NCI-H2196 treated with DMSO at 0.1 percent for 48 hours (cell line): Measurements from ENCODE around the gene ABHD12B.
"Not testable (repeated sequence)": the region's sequence is repeated elsewhere in the genome, so short reads cannot be mapped to it uniquely, and the experiment has no call there.

Source experiments
- DNase-seq: peaks from one replicate; lab custom pipeline; 2025; ENCODE audit not compliant: unreplicated experiment; lab: John Stamatoyannopoulos, UW

The ABHD12B gene

DNA sequence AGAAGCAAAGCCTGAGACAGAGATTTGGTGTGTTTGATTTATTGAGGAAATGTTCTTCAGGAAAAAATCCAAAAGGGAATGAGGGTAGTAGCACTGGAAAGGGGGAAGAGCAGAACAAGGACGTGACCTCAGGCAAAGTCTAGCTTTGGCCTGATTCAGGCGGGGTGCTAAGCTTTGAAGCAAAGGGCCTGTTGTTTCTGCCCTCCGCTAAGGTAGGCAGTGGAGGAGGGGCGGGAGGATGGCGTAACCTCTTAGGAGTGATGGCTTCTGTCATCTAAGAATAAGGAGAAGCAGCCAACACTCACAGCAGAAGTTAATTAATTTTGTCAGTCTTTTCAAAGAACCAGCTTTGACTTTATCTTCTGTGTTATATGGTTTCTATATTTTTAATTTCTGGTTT lies 20.4 kb downstream of the ABHD12B start:
- no peak for DNase-seq

DNA sequence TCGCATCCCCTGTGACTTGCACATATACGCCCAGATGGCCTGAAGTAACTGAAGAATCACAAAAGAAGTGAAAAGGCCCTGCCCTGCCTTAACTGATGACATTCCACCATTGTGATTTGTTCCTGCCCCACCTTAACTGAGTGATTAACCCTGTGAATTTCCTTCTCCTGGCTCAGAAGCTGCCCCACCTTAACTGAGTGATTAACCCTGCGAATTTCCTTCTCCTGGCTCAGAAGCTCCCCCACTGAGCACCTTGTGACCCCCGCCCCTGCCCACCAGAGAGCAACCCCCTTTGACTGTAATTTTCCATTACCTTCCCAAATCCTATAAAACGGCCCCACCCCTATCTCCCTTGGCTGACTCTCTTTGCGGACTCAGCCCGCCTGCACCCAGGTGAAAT lies 24.6 kb downstream of the ABHD12B start:
- not testable (repeated sequence) for DNase-seq

DNA sequence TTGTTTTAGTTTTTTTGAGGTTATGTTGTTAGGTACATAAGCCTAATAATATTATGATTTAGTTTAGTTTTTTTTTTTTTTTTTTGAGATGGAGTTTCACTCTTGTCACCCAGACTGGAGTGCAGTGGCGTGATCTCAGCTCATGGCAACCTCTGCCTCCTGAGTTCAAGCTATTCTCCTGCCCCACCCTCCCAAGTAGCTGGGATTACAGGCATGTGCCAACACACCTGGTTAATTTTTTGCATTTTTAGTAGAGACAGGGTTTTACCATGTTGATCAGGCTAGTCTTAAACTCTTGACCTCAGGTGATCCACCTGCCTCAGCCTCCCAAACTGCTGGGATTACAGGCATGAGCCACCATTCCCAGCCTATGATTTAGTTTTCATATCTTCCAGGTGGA lies 25.2 kb downstream of the ABHD12B start:
- DNase-seq, result not testable (repeated sequence)

DNA sequence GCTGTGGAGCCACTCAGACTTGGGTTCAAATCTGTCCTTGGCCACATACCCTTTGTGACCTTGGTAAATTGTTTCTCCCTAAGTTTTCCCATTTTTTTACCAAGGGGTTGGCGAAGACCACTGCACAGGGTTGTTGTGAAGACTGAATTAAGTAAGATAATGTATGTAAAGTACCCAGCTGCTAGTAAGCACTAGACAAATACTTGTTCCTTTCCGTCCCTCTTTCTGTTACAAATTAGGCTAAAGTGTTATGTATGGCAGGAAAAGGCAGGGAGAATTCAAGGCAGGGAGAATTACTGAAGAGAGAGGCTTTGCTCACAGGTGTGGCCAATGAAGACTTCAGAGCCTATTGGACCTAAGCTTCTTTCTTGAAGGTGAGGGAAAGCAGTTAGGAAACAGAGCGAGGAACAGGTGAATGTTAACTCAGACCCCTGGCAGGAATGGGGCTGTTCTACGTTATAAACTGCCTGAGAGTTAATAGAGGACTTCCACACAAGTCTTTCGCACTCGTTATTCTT lies 25.9 kb downstream of the ABHD12B start:
- DNase-seq, result no peak

DNA sequence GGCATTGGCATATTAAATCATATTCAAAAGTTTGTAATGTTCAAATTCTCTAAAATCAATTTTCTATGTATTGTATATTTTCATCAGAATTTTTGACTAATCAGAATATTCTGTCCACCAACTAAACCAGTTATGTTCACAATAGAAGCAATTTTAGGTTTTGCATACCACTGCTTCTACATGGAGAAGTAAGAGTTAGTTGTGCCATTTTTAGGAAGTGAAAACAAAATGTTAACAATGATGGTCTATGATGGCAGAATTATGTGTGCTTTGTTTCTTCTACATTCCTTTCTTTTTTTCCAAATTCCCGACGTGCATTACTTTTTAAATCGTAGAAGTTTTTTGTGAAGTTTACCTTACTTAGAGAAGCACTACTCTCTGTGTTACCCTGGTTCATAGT lies 29.5 kb downstream of the ABHD12B start:
- DNase-seq, result no peak

DNA sequence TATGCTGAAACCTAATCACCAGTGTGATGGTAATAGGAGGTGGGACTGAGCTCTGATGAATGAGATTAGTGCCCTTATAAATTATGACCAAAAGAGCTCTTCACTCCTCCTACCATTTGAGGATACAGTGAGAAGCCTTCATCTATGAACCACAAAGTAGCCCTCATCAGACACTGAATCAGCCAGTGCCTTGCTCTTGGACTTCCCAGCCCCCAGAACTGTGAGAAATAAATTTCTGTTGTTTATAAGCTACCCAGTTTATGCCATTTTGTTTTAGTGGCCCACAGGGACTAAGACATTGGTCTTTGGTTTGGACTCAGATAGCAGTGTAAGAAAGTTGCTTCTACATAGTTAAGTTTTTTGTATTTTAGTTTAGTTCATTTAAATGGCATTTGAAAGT lies 32.9 kb downstream of the ABHD12B start:
- DNase-seq, result no peak

DNA sequence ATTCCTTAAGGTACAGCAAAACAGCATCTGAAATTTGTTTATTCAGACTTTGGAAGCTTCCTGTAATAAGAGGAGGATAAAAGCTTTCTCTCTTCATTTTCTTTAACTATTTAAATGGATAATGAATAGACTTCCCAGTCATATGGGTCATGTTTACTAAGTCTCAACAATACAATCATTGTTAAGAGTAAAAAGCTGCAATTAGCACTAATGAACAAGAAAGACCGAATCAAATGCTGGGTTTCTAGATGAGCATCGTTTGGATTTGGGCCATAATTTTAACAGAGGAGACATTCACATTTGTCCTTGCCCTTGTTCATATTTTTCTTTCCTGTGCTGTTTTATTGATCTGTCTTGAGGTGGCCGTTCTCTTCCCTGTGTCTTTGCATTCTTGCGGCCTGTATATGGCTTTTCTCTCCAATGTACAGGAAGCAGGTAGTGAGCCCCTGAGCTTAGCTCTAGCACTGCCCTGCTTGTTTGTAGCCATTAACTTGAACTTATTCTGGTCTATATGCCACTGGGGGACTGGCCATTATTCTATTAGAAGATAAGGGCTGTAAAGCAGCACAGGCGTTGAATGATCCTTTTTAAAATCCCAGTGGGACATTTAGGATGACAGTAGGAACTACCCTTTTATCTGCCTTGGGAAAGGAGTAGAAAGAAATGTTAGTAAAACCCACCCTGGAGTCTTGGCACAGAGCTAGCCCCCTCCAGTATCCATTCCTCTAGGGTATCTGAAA lies 34.6 kb downstream of the ABHD12B start:
- no peak for DNase-seq

DNA sequence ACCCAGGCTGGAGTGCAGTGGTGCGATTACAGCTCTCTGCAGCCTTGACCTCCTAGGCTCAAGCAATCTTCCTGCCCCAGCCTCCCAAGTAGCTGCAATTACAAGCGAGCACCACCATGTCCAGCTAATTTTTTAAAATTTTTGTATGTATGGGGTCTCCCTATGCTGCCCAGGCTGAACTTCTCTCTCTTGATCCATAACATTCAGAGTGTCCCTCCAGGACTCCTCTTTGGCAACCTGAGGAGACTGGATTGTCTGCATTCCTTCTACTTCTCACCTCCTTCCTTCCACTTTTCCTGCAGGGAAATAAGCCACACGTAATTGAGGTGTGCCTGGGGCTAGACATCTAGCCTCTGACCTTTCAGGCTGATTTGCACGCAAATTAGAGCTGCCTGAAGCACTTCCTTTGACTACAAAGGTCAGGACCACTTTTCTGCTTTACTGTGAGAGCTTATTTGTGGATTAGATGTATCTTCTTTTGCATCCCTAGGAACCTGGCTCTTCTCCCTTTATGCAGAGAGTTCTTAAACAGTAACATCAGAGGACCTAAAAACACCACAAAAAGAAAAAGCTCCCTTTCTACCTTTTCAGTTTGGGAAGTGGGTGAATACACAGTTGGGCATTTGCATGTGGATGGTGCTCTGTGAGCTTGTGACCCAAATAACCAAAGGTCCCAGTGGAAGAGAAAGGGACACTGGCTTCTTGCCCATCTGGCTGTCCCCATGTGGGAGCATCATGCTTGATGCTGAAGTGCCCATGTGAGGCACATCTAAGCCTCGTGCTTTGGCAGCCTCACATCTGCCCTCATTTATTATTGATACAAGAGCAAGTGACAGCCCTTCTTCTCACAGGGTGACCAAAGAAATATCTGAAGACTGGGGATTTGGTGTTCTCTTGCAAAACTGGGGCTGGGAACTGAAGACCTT lies 38.9 kb downstream of the ABHD12B start:
- DNase-seq, result no peak

DNA sequence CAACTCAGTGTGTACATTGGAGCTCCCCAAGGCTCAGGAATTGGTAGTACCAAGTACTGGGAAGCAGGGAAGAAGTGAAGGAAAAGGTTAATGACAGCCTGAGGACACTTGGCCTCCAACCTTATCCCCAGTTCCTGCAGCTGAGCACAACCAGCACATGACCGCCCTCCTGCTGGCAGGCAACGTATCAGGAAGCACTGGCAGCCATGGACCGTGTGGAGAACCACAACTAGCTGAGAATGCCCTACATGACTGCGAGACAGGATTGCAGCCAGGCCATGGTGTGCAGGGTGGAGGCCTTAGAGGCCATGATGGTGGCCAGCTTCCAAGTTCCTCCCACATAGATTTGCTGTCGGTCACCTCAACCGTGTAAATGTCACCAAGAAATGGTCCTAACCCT lies 45.6 kb downstream of the ABHD12B start:
- no peak for DNase-seq

DNA sequence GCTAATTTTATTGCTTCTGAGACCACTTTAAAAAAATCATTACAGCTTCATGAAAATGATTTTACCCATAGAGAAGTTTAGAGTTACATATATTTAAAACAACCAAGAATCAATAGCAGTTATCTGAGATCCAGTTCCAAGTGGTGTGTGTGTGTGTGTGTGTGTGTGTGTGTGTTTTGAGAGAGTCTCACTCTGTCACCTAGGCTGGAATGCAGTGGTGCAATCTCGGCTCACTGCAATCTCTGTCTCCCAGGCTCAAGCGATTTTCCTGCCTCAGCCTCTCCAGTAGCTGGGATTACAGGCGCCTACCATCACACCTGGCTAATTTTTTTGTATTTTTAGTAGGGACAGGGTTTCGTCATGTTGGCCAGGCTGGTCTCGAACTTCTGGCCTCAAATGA lies 47.7 kb downstream of the ABHD12B start:
- DNase-seq, result not testable (repeated sequence)

DNA sequence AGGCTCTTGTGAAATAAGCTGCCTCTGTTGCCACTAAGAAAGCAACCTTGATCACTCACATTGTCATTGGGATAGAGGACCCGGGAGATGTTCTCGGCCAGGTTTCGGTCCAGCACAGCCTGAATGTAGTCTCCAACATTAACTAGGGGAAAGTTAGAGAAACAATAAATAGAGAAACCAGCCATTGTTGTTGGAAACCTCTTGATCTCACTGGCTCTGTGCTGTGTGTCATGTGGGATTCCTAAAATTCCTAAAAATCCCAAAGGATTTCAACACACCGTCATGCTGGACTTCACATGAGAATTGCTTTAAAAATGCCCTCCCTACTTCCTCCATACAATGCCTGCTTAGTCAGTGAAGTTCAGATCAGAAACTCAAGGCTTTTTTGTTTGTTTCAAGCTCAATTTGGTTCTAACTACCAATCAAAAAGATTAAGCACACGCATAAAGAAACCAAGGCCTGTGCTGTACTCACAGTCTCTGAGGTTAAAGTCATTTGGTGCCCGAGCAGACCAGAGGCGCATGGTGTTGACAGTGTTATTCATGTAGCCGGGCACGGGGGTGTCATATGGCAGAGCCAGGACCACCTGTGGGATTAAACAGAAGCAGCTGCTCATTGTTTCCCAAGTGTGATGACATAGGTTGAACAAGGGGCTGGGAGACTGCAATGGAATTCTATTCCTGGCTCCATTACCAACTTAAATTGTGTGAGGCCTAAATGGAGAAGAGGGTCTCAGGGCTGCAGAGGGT lies 48.8 kb downstream of the ABHD12B start:
- no peak for DNase-seq

DNA sequence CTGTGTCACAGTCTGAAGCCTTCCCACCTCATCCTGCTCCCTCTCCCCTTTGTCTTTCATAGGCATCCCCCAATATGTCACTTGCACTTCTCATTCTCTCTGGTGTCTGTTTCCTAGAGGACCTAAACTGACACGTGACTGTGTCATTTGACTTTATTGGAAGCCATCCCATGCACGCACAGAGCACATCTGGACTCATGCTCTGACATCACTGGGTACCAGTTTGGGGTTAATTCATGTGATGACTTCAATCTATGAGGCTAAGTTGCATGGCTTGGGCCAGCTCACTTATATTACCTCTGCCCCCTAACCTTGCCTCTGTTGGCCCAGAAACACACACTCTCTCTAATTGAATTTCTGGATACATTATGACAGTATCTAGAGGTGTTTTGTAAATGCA lies 51.0 kb downstream of the ABHD12B start:
- DNase-seq, result no peak

DNA sequence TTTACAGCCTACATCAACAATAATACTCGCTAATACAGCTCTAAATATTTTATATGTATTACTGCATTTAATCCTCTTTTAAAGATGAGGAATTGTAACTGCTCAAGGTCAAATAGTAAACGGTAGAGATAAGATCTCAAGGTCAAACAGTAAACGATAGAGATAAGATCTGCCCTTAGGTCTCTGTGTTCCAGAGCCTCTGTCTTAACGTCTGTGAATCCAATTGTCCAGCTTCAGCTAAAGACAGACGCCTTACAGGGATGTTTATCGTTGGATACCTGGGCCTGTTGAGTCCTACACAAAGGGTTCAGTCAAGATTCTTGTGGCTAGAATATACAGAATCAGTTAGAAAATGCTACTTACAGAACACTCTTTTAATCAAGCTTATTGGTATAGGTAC lies 52.4 kb downstream of the ABHD12B start:
- DNase-seq, result no peak

DNA sequence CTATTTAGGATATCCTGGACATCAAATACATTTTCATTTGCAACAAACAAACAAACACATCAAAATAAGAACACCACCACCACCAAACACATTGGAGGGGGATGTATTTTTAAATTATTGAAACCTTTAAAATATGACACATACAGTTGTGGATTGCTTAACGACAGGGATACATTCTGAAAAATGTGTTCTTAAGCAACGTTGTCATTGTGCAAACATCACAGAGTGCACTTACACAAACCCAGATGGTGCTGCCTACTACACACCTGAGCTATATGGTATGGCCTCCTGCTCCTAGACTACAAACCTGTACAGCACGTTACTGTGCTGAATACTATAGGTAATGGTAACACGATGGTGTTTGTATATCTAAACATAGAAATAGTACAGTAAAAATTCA lies 53.0 kb downstream of the ABHD12B start:
- DNase-seq, result no peak

DNA sequence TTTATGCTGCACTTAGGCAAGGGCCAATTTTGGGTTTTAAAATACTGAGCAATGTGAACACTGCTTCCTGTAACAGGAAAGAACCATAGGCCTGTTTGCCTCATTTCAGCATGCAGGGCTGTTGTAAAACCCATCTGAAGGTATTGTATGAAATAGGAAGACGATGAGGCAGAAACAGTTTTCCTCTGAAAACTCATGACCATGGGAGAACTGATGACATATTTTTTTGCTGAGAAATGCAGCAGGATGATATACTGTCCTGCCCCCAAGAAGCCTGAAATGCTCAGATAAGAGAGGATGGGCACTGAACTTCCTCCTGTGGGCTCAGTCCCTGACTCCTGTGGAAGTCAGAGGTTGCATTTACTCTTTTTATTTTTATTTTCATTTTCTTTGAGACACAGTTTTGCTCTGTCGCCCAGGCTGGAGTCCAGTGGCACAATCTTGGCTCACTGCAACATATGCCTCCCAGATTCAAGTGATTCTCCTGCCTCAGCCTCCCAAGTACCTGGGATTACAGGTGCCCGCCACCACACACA lies 55.1 kb downstream of the ABHD12B start:
- no peak for DNase-seq

DNA sequence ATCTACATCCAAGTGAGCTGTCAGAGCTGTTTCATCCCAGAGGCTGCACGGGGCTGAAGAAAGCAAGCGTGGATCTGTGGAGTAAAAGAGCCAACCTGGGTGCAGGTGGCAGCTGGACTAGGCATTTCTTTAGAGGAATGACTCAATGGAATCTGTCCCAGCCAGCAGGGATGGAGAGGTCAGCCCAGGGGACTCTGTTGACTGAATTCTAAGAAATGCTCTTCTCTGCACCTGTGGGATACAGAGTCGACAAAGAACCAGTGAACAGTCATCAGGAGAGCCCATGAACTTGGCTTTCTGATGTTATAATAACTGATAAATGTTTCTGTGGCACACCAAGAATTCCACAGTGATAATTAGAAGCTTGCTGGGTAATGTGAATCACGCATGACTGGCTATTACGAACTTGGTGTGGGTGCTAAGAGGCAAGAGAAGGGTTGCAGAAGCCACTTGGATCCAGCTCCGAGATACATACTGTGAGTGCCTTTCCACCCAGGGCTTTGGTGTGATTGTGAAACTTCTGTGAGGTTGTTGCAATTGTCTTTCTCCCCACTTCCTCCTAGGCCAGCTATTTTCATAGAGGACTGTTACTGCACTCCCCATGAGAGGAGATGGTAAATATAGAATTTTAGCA lies 56.3 kb downstream of the ABHD12B start:
- DNase-seq, result no peak

DNA sequence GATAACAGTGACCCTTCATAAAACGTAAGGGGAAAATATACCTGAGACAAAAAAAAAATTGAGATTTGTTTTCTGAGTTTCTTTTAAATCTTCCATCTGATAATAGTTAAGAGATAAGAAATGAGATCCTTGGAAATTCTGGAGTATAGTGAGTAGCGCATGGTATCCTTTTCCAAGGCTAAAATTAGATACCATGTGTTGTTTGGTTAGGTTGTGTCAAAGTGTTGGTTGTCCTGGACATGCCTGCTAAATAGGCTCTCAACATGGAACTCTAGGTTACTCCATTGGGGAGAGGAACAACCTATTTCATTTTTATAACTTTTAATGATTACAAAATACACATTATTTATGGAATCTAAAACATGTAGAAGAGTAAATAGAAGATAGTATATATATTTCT lies 57.7 kb downstream of the ABHD12B start:
- no peak for DNase-seq

DNA sequence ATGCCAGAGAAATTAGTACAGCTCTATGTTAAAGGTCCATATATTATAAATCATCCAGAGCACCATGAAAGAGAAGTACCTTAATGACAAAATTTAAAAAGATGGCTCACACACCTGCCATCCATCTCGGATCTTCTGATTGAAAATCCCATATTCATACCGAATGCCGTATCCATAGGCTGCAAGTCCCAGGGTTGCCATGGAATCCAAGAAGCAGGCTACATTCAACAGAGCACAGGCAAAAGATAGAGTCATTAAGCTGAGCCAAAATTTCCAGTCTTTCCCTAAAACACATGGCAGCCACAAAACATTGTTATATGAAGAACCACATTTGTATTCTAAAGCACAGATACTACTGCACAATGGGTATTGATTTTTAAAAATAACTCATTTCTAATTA lies 59.7 kb downstream of the ABHD12B start:
- no peak for DNase-seq

DNA sequence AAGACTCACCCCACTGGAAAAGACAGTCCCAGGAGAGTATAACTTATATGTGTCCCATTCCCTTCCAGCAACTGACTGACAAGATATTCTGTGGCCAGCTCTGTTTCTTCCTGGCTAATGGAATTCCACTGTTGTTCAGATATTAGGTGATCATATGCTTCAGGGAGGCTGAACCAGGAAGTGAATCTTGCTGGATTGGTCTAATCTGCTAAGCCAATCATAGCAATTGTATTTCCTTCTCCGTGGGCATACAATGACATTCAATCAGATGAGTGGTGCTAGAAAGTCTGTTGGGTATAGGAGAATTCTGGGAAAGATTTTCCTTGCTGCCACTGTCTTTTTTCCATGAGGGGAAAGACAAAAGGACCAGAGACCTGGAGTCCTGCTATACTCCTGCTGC lies 60.3 kb downstream of the ABHD12B start:
- no peak for DNase-seq

DNA sequence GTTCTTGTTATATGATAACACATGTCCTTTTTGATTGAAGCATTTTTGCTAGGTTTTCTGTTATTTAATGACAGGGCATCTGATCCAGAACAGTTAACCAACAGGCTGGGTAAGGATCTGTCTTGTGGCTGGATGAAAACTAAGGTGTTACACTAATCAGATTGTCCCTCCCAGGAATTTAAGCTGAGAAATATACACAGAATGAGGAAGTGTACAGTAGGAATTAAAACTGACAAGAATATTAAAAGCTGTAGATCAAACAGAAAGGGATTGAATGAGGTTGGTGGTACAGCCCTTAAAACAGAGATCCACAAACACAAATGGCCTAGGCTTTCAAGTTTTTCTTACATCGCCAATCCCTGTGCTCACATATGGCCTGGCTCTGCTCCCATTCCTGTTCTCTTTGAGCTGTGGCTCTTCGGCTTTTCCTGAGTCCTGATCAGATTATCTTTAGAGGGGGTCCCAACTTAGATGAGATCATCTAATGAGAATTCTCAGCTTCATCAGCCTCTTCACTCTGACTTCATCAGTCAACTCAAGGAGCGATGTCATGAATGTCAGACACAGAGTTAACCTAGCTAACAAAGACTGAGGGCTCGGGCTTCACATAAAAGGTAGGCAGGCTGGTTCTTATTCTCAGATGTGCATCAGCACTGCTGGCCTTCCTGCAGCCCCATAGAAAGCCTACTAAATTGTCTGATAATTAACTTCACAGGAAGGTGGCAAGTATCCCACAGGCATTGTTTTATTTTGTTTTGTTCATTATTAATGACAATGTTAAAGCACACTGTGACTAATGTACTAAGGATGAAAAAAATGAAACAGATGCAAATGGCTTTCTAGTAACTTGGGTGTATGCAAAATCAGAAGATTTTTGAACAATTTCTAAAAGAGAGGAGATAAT lies 61.0 kb downstream of the ABHD12B start:
- DNase-seq, result no peak
